ENCODE results near the gene SHF.

SHF gene

GRCh38 chr15:45184562-45185041 lies 3.2 kb downstream of the SHF start:
- no peak overlapping the region for H3K4me3 Mint-ChIP-seq
- H3K27ac Mint-ChIP-seq = no peak overlapping the region
- no peaks in the 10 kb centered on the region for H3K36me3 Mint-ChIP-seq (ENCODE audit: low read depth)
- H3K9me3 Mint-ChIP-seq = no peaks in the 10 kb centered on the region
- peaks cover 49% of the 10 kb centered on the region for H3K4me1 Mint-ChIP-seq (ENCODE audit: low read depth)
- no peak for DNase-seq
- no peaks in the 10 kb centered on the region for H3K27me3 Mint-ChIP-seq

GRCh38 chr15:45183511-45183910 lies 4.3 kb downstream of the SHF start:
- no peak overlapping the region for H3K4me3 Mint-ChIP-seq
- peak overlapping the region; percentile 72 for H3K27ac Mint-ChIP-seq
- no peaks in the 10 kb centered on the region for H3K9me3 Mint-ChIP-seq
- H3K4me1 Mint-ChIP-seq (ENCODE audit: low read depth) = peaks cover 46% of the 10 kb centered on the region
- H3K27me3 Mint-ChIP-seq = no peaks in the 10 kb centered on the region
- DNase-seq = no peak
- no peaks in the 10 kb centered on the region for H3K36me3 Mint-ChIP-seq (ENCODE audit: low read depth)

GRCh38 chr15:45182996-45183395 lies 4.8 kb downstream of the SHF start:
- Mint-ChIP-seq H3K4me1 (ENCODE audit: low read depth) (peaks cover 42% of the 10 kb centered on the region), H3K9me3 (no peaks in the 10 kb centered on the region), H3K27ac (peak overlapping the region; percentile 38), H3K36me3 (ENCODE audit: low read depth) (no peaks in the 10 kb centered on the region), H3K4me3 (no peak overlapping the region), H3K27me3 (no peaks in the 10 kb centered on the region)
- no peak for DNase-seq

DNA sequence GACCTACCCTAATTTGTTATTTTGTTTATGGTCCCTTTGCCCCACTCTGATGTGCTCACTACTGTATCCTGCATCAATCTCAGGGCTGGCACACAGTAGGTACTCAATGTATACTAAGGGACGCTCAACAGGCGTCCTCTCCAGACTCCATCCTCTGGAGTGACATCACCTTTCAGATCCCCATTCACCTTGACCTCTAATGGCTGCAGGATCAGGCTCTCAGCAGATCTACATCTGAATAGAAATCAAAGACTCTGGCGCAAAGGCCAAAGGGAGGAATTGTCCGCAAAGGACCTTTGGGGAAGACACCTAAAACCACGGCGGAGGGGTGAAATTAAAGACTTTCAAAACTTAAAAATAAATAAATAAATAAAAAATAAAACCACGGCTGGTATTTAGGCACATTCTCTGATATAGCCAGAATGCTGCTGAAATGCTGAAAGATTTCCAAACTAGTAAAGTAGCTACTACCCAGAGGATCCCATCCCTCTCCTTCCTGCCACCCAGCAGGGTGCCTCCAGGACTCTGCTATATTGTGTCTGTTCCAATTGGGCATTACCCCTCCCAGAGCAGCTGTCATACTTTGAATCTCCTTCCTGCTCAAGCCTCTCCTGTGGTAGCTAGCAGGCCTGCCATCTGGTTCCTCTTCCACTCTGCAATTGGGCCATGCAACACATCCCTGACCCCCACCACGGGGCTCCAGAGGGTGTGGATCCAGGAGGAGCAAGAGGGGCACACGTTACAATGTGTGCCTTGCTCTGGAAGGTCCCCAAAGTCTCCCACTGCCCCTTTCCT lies 6.1 kb downstream of the SHF start:
- Mint-ChIP-seq H3K27me3 (no peaks in the 10 kb centered on the region), H3K9me3 (no peaks in the 10 kb centered on the region), H3K4me1 (ENCODE audit: low read depth) (peaks cover 37% of the 10 kb centered on the region), H3K36me3 (ENCODE audit: low read depth) (peaks cover 6% of the 10 kb centered on the region), H3K27ac (peak overlapping the region; percentile 22), H3K4me3 (no peak overlapping the region)
- DNase-seq = no peak

DNA sequence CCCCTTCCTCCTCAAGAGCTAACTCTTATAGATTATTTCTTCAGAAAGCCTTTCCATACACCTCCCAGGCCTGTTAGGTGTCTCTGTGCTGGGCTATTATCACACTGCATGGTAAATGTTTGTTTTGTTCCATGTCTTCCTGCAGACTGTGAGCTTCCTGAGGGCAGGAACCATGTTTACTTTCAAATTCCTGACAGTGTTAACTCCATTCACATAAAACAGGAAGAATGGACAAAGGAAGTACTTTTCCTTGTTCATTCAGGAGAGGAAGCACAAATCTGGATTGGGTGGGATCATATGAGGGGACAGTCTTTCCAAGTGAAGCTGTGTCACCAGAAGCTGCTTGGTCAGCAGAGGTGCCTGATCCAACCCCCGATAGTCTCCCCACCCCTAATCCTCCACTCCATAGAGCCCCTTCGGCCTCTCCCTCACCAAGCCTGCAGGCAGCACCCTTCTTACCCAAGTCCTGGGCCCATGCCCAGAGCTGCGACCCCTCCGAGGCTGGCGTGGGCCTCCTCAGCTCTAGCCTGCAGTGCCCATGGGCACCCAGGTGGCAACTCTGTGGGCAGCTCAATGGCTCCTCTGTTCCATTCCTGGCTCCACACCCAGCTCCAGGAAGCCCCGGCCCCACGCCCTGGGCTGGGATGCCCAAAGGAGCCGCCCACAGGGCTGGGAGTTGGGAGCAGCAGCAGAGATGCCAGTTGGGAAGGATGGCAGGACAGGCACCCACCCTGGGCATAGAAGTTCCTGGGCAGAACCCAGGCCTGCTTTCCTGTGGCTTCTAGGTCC lies 6.9 kb downstream of the SHF start:
- Mint-ChIP-seq H3K27me3 (no peaks in the 10 kb centered on the region), H3K36me3 (ENCODE audit: low read depth) (peaks cover 9% of the 10 kb centered on the region), H3K4me3 (no peak overlapping the region), H3K9me3 (no peaks in the 10 kb centered on the region), H3K4me1 (ENCODE audit: low read depth) (peaks cover 32% of the 10 kb centered on the region), H3K27ac (no peak overlapping the region)
- no peak for DNase-seq

DNA sequence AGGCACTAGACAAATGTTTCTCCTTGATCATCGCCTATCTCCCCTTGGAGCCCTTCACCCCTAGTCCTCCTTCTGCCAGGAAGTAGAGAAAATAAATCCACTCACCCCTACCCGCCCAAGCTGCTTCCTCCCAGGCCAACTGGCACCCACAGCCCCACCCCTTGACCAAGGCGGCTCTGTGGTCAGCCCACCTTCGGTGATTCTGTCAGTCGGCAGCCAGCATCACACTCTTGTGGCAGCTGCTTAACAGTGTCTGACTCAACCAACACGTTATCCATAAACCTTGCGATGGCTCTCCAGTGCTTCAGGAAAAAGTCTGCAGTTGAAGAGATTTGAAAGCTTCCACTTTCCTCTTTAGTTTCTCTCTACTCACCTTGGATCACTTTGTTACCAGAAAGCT lies 7.6 kb downstream of the SHF start:
- Mint-ChIP-seq H3K27ac (peak overlapping the region; percentile 62), H3K4me1 (ENCODE audit: low read depth) (peaks cover 27% of the 10 kb centered on the region), H3K27me3 (no peaks in the 10 kb centered on the region), H3K9me3 (no peaks in the 10 kb centered on the region), H3K4me3 (no peak overlapping the region), H3K36me3 (ENCODE audit: low read depth) (peaks cover 9% of the 10 kb centered on the region)
- DNase-seq = no peak

GRCh38 chr15:45179221-45179985 lies 8.4 kb downstream of the SHF start:
- Mint-ChIP-seq H3K36me3 (ENCODE audit: low read depth) (peaks cover 9% of the 10 kb centered on the region), H3K4me3 (no peak overlapping the region), H3K9me3 (no peaks in the 10 kb centered on the region), H3K27ac (no peak overlapping the region), H3K27me3 (no peaks in the 10 kb centered on the region), H3K4me1 (ENCODE audit: low read depth) (peaks cover 25% of the 10 kb centered on the region)
- peak; percentile 64 for DNase-seq

DNA sequence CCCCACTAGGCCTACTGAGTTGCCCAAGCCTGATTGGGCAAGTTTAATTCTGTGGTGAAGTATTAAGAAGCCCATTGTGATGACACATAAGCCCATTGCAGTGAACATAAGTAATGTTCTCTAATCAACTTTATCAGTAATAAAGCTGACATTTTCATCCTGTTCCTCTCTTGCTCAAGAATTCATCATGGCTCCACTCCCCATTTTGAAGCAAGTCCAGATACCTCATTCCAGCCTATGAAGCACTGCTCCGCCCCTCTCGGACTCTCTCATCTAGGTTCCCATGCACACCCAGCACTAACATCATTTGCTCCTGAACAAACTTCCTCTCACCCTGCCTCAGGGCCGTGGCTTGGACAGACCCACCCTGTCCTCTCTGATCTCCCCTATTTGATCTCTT lies 10.5 kb downstream of the SHF start:
- Mint-ChIP-seq H3K27ac (no peak overlapping the region), H3K4me1 (ENCODE audit: low read depth) (peaks cover 10% of the 10 kb centered on the region), H3K4me3 (no peak overlapping the region), H3K9me3 (no peaks in the 10 kb centered on the region), H3K27me3 (no peaks in the 10 kb centered on the region), H3K36me3 (ENCODE audit: low read depth) (peaks cover 11% of the 10 kb centered on the region)
- DNase-seq = no peak

DNA sequence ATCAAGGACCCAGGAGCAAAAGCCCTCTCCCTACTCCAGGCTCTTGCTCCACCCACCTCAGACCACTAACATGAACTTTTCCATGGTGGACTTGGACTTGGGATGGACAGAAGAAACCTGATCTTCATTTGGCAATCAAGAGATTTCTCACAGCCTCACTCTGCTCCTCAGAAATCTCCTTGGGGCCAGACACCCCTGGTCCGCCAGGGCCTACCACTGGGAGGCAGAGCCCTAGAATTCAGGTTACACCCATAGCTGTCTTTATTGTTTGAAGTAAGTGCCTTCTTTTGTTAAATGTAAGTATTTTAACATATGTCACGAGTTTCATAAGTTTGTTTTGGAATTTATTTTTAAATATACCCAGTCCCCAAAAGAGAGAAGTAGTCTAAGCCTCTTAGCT lies 13.2 kb downstream of the SHF start:
- H3K36me3 Mint-ChIP-seq (ENCODE audit: low read depth) = peaks cover 16% of the 10 kb centered on the region
- H3K9me3 Mint-ChIP-seq = no peaks in the 10 kb centered on the region
- no peaks in the 10 kb centered on the region for H3K27me3 Mint-ChIP-seq
- no peak overlapping the region for H3K4me3 Mint-ChIP-seq
- no peaks in the 10 kb centered on the region for H3K4me1 Mint-ChIP-seq (ENCODE audit: low read depth)
- DNase-seq = no peak
- no peak overlapping the region for H3K27ac Mint-ChIP-seq

- DNase-seq = no peak
- no peaks in the 10 kb centered on the region for H3K9me3 Mint-ChIP-seq
These were observed 13.7 kb downstream of the SHF start for GRCh38 chr15:45174069-45174468.

DNA sequence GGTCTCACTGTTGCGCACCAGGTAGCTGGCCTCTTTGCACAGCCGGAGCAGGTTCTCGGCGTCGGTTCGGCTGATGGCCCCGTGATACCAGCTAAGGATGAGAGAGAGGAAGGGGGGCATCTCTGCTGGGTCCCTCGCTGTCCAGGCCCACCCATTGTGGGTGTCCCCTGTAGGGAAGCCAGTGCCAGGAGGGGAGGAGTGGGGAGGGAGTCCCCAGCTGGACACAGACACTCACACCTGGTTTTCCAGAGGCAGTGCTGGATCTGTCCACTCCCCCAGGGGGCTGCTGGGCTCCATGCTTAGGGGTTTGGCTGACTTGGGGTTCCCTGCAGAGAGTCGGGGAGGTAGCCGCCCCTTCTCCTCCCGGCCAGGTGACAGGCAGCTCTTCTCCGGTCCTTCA lies 15.9 kb downstream of the SHF start:
- Mint-ChIP-seq H3K4me1 (ENCODE audit: low read depth) (no peaks in the 10 kb centered on the region), H3K4me3 (no peak overlapping the region), H3K27ac (no peak overlapping the region), H3K9me3 (no peaks in the 10 kb centered on the region), H3K36me3 (ENCODE audit: low read depth) (peaks cover 12% of the 10 kb centered on the region), H3K27me3 (no peaks in the 10 kb centered on the region)
- no peak for DNase-seq

More at GRCh38 chr15:45174069-45174468, 13.7 kb downstream of the SHF start:
- Mint-ChIP-seq H3K4me3 (no peak overlapping the region), H3K27ac (no peak overlapping the region), H3K4me1 (ENCODE audit: low read depth) (no peaks in the 10 kb centered on the region), H3K27me3 (no peaks in the 10 kb centered on the region), H3K36me3 (ENCODE audit: low read depth) (peaks cover 16% of the 10 kb centered on the region)

GRCh38 chr15:45169608-45170480 lies 17.9 kb downstream of the SHF start:
- Mint-ChIP-seq H3K4me1 (ENCODE audit: low read depth) (peaks cover 13% of the 10 kb centered on the region), H3K27me3 (no peaks in the 10 kb centered on the region), H3K4me3 (no peak overlapping the region), H3K9me3 (no peaks in the 10 kb centered on the region), H3K36me3 (ENCODE audit: low read depth) (peaks cover 9% of the 10 kb centered on the region), H3K27ac (no peak overlapping the region)
- DNase-seq = no peak

- DNase-seq = no peak
- Mint-ChIP-seq H3K4me1 (ENCODE audit: low read depth) (peaks cover 13% of the 10 kb centered on the region), H3K9me3 (no peaks in the 10 kb centered on the region), H3K27ac (peak overlapping the region; percentile 57), H3K4me3 (peak overlapping the region; percentile 18), H3K36me3 (ENCODE audit: low read depth) (peaks cover 9% of the 10 kb centered on the region), H3K27me3 (no peaks in the 10 kb centered on the region)
These were observed 18.8 kb downstream of the SHF start for GRCh38 chr15:45168751-45169551.
